Activated naive CD4-positive, alpha-beta T cell treated with anti-CD3 and anti-CD28 coated beads, Interleukin-2, amount 10 ng/mL, durations not matched to agents 7 days and 5 days (primary cell): ENCODE results near the gene LSG1.
"Not testable (repeated sequence)": the region's sequence is repeated elsewhere in the genome, so short reads cannot be mapped to it uniquely, and the experiment has no call there.

Source experiments
- CTCF ChIA-PET: fragments of 350-600 bp; sonication (Branson Sonifier 250); formaldehyde crosslinking; loops from one replicate; lab custom pipeline; 2021; ENCODE audit warnings: antibody characterized with exemption; lab: Charles Lee
- DNase-seq: peaks from one replicate; pipeline ENCODE4 v3.0.0-alpha.2; 2020
- H3K27ac Mint-ChIP-seq: one replicate; pipeline ENCODE4 v1.8.0; 2021; ENCODE audit warnings: mild to moderate bottlenecking, moderate library complexity, mixed read lengths
- H3K27me3 Mint-ChIP-seq: one replicate; pipeline ENCODE4 v1.8.0; 2021; ENCODE audit warnings: mild to moderate bottlenecking, mixed read lengths
- H3K36me3 Mint-ChIP-seq: one replicate; pipeline ENCODE4 v1.8.0; 2021; ENCODE audit warnings: mixed read lengths
- H3K4me1 Mint-ChIP-seq: one replicate; pipeline ENCODE4 v1.8.0; 2021; ENCODE audit warnings: mixed read lengths
- H3K4me3 Mint-ChIP-seq: one replicate; pipeline ENCODE4 v1.8.0; 2021; ENCODE audit warnings: mild to moderate bottlenecking, moderate library complexity, mixed read lengths
- H3K9me3 Mint-ChIP-seq: one replicate; pipeline ENCODE4 v1.8.0; 2021; ENCODE audit warnings: mixed read lengths

The LSG1 gene

GRCh38 chr3:194609601-194610000 lies 62.4 kb downstream of the LSG1 start:
- no peaks in the 10 kb centered on the region for H3K36me3 Mint-ChIP-seq
- H3K27me3 Mint-ChIP-seq, result peaks cover 4% of the 10 kb centered on the region
- no peaks in the 10 kb centered on the region for H3K9me3 Mint-ChIP-seq
- DNase-seq, result no peak
- CTCF ChIA-PET, result interaction anchor here (0.5 kb wide), 1 partner anchor 33 kb away, joined by 4 read pairs; no protein-coding TSS in a partner anchor
- no peak overlapping the region for H3K27ac Mint-ChIP-seq
- peaks cover 3% of the 10 kb centered on the region for H3K4me1 Mint-ChIP-seq
- no peak overlapping the region for H3K4me3 Mint-ChIP-seq

- peaks cover 3% of the 10 kb centered on the region for H3K4me1 Mint-ChIP-seq
- H3K27ac Mint-ChIP-seq, result no peak overlapping the region
Measured at GRCh38 chr3:194608981-194609380, 63.0 kb downstream of the LSG1 start.

GRCh38 chr3:194607592-194608389 lies 64.2 kb downstream of the LSG1 start:
- no peaks in the 10 kb centered on the region for H3K9me3 Mint-ChIP-seq
- H3K4me1 Mint-ChIP-seq, result peaks cover 3% of the 10 kb centered on the region
- CTCF ChIA-PET, result interaction anchor here (1.7 kb wide), 1 partner anchor 14 kb away, joined by 7 read pairs; no protein-coding TSS in a partner anchor
- H3K27ac Mint-ChIP-seq, result no peak overlapping the region
- no peaks in the 10 kb centered on the region for H3K36me3 Mint-ChIP-seq
- H3K4me3 Mint-ChIP-seq, result no peak overlapping the region
- peaks cover 4% of the 10 kb centered on the region for H3K27me3 Mint-ChIP-seq
- no peak for DNase-seq

More at GRCh38 chr3:194608981-194609380, 63.0 kb downstream of the LSG1 start:
- CTCF ChIA-PET, result no interaction called here
- Mint-ChIP-seq H3K9me3 (no peaks in the 10 kb centered on the region), H3K4me3 (no peak overlapping the region), H3K27me3 (peaks cover 4% of the 10 kb centered on the region), H3K36me3 (no peaks in the 10 kb centered on the region)
- no peak for DNase-seq

- peaks cover 5% of the 10 kb centered on the region for H3K27me3 Mint-ChIP-seq
- no peaks in the 10 kb centered on the region for H3K36me3 Mint-ChIP-seq
- H3K9me3 Mint-ChIP-seq, result no peaks in the 10 kb centered on the region
- H3K27ac Mint-ChIP-seq, result no peak overlapping the region
- DNase-seq, result no peak
- CTCF ChIA-PET, result interaction anchor here (1.7 kb wide), 1 partner anchor 13 kb away, joined by 7 read pairs; no protein-coding TSS in a partner anchor
- no peaks in the 10 kb centered on the region for H3K4me1 Mint-ChIP-seq
- H3K4me3 Mint-ChIP-seq, result no peak overlapping the region
Measured at GRCh38 chr3:194606941-194607340, 65.0 kb downstream of the LSG1 start.

- Mint-ChIP-seq H3K9me3 (no peaks in the 10 kb centered on the region), H3K27ac (no peak overlapping the region), H3K4me3 (no peak overlapping the region), H3K4me1 (no peaks in the 10 kb centered on the region), H3K27me3 (peaks cover 8% of the 10 kb centered on the region), H3K36me3 (no peaks in the 10 kb centered on the region)
- no peak for DNase-seq
- CTCF ChIA-PET, result no interaction called here
Measured at GRCh38 chr3:194606163-194606562, 65.8 kb downstream of the LSG1 start.

GRCh38 chr3:194605314-194605713 lies 66.7 kb downstream of the LSG1 start:
- H3K36me3 Mint-ChIP-seq, H3K4me3 Mint-ChIP-seq, H3K27ac Mint-ChIP-seq, H3K27me3 Mint-ChIP-seq, DNase-seq, H3K4me1 Mint-ChIP-seq, H3K9me3 Mint-ChIP-seq: not testable (repeated sequence)
- CTCF ChIA-PET, result interaction anchor here (1.4 kb wide), 1 partner anchor 11 kb away, joined by 5 read pairs; no protein-coding TSS in a partner anchor

GRCh38 chr3:194604837-194605236 lies 67.2 kb downstream of the LSG1 start:
- Mint-ChIP-seq H3K4me1 (no peaks in the 10 kb centered on the region), H3K36me3 (no peaks in the 10 kb centered on the region), H3K4me3 (no peak overlapping the region), H3K9me3 (no peaks in the 10 kb centered on the region), H3K27me3 (peaks cover 8% of the 10 kb centered on the region), H3K27ac (no peak overlapping the region)
- CTCF ChIA-PET, result interaction anchor here (1.4 kb wide), 1 partner anchor 10 kb away, joined by 5 read pairs; no protein-coding TSS in a partner anchor
- DNase-seq, result no peak

GRCh38 chr3:194604126-194604525 lies 67.9 kb downstream of the LSG1 start:
- Mint-ChIP-seq H3K27ac (no peak overlapping the region), H3K4me1 (no peaks in the 10 kb centered on the region), H3K36me3 (no peaks in the 10 kb centered on the region), H3K27me3 (peaks cover 4% of the 10 kb centered on the region), H3K9me3 (no peaks in the 10 kb centered on the region), H3K4me3 (no peak overlapping the region)
- no peak for DNase-seq
- CTCF ChIA-PET, result interaction anchor here (1.4 kb wide), 1 partner anchor 10 kb away, joined by 5 read pairs; no protein-coding TSS in a partner anchor

GRCh38 chr3:194602669-194603171 lies 69.3 kb downstream of the LSG1 start:
- no peak overlapping the region for H3K4me3 Mint-ChIP-seq
- CTCF ChIA-PET, result no interaction called here
- no peak overlapping the region for H3K27ac Mint-ChIP-seq
- peaks cover 4% of the 10 kb centered on the region for H3K27me3 Mint-ChIP-seq
- H3K9me3 Mint-ChIP-seq, result no peaks in the 10 kb centered on the region
- DNase-seq, result no peak
- H3K4me1 Mint-ChIP-seq, result no peaks in the 10 kb centered on the region
- H3K36me3 Mint-ChIP-seq, result no peaks in the 10 kb centered on the region

- no peak for DNase-seq
- Mint-ChIP-seq H3K9me3 (no peaks in the 10 kb centered on the region), H3K27me3 (peaks cover 9% of the 10 kb centered on the region), H3K36me3 (no peaks in the 10 kb centered on the region), H3K4me3 (no peak overlapping the region), H3K27ac (no peak overlapping the region), H3K4me1 (peaks cover 3% of the 10 kb centered on the region)
- CTCF ChIA-PET, result interaction anchor here (1.0 kb wide), 1 partner anchor 266 kb away, joined by 4 read pairs; no protein-coding TSS in a partner anchor
Measured at GRCh38 chr3:194598771-194599557, 73.0 kb downstream of the LSG1 start.

GRCh38 chr3:194596906-194597305 lies 75.1 kb downstream of the LSG1 start:
- H3K27ac Mint-ChIP-seq, result no peak overlapping the region
- no peaks in the 10 kb centered on the region for H3K9me3 Mint-ChIP-seq
- H3K4me1 Mint-ChIP-seq, result peaks cover 3% of the 10 kb centered on the region
- no peak overlapping the region for H3K4me3 Mint-ChIP-seq
- DNase-seq, result no peak
- CTCF ChIA-PET, result no interaction called here
- no peaks in the 10 kb centered on the region for H3K36me3 Mint-ChIP-seq
- peaks cover 8% of the 10 kb centered on the region for H3K27me3 Mint-ChIP-seq

GRCh38 chr3:194592798-194593752 lies 78.9 kb downstream of the LSG1 start:
- Mint-ChIP-seq H3K4me3 (no peak overlapping the region), H3K27me3 (peaks cover 5% of the 10 kb centered on the region), H3K9me3 (no peaks in the 10 kb centered on the region), H3K36me3 (no peaks in the 10 kb centered on the region), H3K27ac (no peak overlapping the region), H3K4me1 (peaks cover 3% of the 10 kb centered on the region)
- no peak for DNase-seq
- CTCF ChIA-PET, result interaction anchor here (1.3 to 3.3 kb wide), 4 partner anchors 14 to 123 kb away, joined by 4 to 28 read pairs (median 7); no protein-coding TSS in a partner anchor
